Activated gamma-delta T cell (primary cell): ENCODE data around the gene ERV3-1.
A peak's percentile ranks its signal among the peaks of the same experiment; 100 is the strongest.
"Not testable (repeated sequence)": the region's sequence is repeated elsewhere in the genome, so short reads cannot be mapped to it uniquely, and the experiment has no call there.

ENCODE experiments used
- DNase-seq: peaks from one replicate; lab custom pipeline; 2025; lab: John Stamatoyannopoulos, UW
- total RNA-seq, 2 donors: gene quantifications; one replicate each; lab custom pipeline; 2026; lab: John Stamatoyannopoulos, UW

ERV3-1 gene, protein sequence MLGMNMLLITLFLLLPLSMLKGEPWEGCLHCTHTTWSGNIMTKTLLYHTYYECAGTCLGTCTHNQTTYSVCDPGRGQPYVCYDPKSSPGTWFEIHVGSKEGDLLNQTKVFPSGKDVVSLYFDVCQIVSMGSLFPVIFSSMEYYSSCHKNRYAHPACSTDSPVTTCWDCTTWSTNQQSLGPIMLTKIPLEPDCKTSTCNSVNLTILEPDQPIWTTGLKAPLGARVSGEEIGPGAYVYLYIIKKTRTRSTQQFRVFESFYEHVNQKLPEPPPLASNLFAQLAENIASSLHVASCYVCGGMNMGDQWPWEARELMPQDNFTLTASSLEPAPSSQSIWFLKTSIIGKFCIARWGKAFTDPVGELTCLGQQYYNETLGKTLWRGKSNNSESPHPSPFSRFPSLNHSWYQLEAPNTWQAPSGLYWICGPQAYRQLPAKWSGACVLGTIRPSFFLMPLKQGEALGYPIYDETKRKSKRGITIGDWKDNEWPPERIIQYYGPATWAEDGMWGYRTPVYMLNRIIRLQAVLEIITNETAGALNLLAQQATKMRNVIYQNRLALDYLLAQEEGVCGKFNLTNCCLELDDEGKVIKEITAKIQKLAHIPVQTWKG
- total RNA-seq = 11.2 to 15.0 reads per million in 2 donors

DNA sequence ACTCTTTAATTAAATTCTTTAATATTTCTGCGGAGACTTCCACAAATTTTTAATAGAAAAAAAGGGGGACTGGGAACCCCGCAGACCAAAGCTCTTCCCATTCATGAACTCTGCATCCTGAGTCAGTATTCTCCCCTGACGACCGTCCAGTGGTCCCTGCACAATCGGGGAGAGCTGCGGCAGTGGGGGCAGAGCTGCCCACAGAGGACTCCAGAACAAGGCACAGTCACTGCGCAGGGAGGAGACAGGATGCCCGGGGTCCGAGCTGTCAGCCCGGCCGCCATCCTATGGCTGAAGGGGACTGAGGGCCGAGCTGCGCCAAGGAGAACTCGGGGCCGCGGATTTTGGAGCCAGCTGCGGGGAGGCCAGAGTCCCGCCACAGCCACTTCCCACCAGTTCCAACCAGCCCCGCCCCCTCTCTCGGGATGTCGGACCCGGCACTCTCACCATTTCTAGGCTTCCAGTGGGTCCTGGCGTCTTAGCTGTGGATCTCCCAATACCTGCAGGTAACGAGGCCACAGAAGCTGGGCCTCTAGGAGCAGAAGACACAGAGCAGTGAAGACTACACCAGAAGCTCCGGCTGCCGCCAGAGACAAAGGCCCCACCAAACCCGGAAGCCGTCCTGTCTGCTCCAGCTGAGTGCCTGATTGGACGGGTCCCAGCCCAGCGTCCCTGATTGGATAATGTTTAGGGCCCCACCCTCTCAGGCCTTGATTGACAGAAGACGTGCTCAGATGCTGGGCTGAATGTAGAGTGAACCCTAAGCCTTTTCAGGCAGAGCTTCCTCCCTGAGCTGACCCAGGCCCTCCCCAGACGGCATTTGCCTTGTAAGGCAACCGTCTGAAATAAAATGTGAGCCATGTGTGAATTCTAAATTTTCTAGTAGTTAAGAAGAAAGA is at the start of gene ERV3-1:
Gene ERV3-1, minus strand, starts transcription at position 594 of the 899 bp plus-strand sequence. CDS start 13,661 bp downstream, outside the sequence.
- DNase-seq = peak; percentile 44

DNA sequence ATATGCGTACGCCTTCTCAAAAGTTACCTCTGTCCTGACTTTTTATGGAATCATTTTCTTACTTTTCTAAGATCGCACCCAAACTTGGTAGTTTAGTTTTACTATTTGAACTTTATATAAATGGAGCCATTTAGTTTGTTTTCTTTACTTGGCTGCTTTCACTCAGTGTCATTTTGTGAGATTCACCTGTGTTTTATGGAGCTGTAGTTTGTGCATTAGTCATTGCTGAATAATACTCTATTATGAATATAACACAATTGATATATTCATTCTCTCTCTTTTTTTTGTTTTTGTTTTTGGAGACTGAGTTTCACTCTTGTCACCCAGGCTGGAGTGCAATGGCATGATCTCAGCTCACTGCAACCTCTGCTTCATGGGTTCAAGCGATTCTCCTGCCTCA is 49.3 kb upstream of the ERV3-1 start:
- not testable (repeated sequence) for DNase-seq

DNA sequence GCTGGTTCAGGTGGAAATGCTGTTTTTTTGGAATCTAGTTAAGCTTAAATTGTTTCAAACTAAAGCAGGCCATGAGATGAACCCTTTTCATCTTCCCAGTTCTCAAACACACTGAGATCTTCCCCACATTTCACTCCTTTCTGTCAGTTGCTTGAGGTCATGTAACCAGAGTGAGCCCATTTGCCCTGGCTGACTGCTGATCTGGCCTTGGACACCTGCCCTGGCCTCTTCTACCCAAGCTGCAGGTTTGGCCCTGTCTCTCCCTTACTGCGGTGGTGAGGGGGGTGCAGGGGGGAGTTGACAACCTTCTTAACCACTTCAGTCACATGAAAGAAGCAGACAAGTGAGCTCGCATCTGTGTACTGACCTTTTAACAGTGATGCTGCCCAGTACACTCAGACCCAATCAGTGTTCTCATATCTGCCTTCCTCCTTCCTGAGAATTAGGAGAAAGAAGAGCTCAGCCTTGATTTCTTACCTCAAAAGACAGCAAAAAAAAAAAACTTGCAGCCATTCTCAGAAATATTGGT is 48.0 kb upstream of the ERV3-1 start:
- DNase-seq = not testable (repeated sequence)

DNA sequence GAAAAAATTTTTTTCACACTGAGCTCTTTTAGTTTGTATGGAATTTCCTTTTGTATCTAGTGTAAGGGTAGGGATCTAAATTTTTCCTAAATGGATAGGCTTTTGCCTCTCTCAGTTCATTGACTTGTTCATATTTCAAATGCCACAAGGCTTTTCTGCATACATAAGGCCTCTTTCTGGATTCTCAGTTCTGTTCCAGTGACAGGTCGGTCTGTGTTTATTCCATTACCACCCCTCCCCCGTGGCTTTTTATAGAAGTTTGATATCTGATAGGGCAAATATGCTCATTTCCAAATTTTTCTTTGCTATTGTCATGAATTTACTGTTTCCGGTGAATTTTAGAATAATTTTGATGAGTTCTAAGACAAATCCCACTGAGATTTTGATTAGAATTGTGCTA is 45.2 kb upstream of the ERV3-1 start:
- DNase-seq = not testable (repeated sequence)

DNA sequence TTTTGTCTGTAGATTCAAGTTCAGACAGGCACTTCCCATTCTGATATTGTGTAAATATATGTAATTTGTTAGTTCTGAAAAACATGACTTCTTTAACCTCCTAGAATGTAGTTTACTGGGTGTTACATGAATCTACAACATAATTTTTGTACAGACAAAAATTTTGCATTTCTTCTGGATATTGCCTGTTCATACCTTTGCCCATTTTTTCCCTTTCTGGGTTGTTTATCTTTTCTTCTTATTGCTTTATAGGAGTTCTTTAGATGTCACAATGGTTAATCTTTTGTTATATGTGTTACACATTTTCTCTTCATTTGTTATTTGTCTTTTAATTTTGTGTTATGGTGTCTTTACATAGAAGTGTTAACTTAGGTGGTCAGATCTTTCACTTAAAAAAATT is 44.7 kb upstream of the ERV3-1 start:
- DNase-seq = not testable (repeated sequence)

DNA sequence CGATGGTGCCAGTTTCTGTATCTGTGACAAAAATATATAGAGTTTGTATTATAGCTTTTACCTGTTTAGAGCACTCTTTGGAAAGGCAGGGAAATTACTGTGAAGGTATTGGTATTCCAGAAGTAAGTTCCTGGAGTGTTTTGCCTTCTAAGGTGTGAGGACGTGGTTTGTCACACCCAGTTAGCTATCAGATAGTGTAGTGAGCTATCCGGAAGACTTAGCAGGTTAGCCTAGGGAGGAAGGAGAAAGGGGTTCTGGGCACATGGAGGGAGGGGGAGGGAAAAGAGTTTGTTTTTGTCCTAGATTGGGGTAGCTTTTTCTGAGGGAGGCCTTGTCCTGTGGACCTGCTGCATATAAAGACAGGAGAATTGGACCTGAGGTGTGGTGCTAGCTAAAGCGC is 39.8 kb upstream of the ERV3-1 start:
- DNase-seq = not testable (repeated sequence)

DNA sequence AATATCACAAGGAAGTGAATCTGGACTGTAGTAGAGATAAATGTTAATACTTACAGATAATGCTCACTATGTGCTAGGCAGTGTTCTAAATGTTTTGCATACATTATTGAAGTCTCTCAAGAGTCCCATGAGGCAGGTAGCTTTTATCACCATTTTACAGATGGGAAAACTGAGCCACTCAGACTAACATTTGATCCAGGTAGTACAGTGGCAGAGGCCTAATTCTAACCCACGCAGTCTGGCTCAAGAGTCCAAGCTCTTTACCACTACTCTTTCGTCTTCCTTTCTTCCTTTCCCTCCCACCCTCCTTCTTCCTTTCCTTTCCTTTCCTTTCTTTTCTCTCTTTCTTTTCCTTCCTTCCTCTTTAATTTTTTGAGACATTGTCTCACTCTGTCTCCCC is 39.1 kb upstream of the ERV3-1 start:
- DNase-seq = not testable (repeated sequence)

DNA sequence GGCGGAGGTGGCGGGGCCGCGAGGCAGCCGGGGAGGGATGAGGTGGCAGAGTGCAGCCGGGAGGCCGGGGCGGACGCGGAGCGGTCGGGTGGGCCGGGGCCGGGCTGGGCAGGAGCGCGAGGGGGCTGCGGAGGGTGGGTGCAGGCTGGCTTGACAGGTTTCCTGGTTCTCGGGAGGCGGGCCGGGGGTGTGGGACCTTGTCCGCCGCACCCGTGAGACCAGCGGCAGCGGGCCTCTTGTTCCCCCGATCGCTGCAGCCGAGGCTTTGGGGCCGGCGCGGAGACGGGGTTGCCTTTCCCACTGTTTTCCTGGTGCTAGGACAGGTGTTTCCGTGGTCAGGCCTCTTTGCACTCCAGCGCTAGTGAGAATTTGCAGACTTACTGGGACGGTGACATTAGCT is 32.3 kb upstream of the ERV3-1 start:
- peak; percentile 39 for DNase-seq

DNA sequence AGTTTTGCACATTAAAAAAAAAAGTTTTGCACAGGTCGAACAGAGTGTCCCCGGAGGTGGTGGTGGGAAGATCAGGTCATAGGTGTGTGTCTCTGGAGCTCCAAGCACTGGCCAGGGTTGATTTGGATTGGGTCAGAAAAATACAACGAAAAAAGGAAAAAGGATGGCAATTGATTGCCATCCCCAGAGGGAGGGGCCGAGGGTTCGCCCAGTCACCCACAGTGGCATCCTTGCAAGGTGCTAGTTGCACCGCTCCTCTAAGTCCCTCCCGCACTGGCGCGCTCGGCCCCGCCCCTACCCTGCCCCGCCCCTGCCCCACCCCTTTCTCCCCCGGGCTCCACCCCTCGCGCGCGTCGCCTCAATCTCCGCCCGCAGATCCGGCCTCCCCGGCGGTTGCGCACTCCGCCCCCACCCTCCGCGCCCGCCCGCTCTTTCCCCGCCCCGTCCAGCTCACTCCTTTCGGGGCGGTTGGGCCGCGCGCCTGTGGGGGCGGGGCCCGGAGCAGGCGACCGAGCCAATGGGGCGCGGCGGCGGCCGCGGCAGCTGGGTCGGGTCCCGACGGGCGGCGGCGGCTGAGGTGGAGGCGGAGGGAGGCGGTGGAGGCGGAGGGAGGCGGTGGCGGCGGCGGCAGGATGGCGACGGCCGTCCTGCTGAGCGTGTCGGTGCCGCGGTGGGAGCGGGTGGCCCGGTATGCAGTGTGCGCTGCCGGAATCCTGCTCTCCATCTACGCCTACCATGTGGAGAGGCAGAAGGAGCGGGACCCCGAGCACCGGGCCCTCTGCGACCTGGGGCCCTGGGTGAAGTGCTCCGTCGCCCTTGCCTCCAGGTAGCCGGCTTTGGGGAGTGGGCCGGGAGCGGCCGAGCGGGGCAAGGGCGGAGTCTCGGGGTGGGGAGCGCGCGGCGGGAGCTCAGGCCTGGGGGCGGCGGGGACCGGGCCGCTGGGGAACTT is 31.5 kb upstream of the ERV3-1 start:
- DNase-seq = peak; percentile 94

DNA sequence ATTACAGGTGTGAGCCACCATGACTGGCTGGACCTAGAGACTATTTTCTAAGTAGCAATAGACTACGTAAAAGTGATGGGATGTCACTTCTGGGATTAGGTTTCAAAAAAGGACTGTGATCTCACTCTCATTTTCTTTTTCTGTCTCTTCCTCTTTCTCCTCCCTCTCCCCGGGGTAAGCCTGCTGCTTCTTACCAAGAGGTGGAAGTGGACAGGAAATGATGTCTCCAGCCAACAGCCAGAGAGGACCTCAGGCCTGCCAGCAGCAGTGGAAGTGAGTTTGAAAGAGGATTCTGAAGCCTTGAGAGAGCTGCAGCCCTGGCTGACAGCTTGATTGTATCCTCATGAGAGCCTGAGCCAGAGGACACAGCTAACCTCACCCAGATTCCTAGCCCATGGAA is 30.0 kb upstream of the ERV3-1 start:
- DNase-seq = not testable (repeated sequence)

DNA sequence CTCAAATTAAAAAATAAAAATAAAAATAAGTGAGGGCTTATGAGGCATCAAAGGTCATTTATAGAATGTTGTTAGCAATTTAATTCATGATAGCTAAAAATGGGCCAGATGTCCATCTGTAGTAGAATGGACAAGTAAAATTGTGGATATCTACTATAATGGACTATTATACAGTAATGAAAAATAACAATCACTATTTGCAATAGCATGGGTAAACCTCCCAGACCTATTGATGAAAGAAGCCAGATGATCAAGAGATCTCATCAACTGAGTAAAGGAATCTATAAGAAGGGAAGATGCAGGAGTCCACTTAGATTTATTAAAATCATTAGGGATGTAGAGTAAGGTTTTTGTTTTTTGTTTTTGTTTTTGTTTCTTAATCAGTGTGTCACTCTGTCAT is 29.0 kb upstream of the ERV3-1 start:
- not testable (repeated sequence) for DNase-seq

DNA sequence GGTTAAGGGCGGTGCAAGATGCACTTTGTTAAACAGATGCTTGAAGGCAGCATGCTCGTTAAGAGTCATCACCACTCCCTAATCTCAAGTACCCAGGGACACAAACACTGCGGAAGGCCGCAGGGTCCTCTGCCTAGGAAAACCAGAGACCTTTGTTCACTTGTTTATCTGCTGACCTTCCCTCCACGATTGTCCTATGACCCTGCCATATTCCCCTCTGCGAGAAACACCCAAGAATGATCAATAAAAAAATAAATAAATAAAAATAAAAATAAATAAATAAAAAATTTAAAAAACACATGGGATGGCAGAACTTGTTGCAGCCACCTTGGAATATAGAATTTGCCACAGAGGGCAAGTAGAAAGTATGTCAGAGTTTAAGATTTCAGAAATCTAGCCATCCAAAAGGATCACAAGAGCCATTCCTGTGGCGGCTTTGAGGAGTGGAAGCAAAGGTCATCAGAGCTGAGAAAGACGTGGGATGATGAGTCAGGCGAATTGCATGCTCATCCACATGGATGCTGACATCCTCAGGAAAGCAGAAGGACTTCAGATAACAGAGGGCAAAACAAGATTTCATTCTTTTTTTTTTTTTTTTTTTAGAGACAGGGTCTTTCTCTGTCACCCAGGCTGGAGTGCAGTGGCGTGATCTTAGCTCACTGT is 27.8 kb upstream of the ERV3-1 start:
- not testable (repeated sequence) for DNase-seq

DNA sequence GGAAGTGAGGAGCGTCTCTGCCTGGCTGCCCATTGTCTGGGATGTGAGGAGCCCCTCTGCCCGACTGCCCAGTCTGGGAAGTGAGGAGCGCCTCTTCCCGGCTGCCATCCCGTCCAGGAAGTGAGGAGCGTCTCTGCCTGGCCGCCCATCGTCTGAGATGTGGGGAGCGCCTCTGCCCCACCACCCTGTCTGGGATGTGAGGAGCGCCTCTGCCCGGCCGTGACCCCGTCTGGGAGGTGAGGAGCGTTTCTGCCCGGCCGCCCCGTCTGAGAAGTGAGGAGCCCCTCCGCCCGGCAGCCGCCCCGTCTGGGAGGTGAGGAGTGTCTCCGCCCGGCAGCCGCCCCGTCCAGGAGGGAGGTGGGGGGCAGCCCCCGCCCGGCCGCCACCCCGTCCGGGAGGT is 26.9 kb upstream of the ERV3-1 start:
- not testable (repeated sequence) for DNase-seq

DNA sequence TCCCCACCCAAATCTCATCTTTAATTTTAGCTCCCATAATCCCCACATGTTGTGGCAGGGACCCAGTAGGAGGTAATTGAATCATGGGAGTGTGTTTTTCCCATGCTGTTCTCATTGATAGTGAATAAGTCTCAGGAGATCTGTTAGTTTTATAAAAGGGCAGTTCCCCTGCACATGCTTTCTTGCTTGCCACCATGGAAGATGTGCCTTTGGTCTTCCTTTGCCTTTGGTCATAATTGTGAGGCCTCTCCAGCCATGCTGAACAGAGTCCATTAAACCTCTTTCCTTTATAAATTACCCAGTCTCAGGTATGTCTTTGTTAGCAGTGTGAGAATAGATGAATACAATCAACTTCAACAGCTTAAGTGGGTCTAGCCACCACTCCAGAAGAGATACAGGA is 18.5 kb upstream of the ERV3-1 start:
- DNase-seq = not testable (repeated sequence)

DNA sequence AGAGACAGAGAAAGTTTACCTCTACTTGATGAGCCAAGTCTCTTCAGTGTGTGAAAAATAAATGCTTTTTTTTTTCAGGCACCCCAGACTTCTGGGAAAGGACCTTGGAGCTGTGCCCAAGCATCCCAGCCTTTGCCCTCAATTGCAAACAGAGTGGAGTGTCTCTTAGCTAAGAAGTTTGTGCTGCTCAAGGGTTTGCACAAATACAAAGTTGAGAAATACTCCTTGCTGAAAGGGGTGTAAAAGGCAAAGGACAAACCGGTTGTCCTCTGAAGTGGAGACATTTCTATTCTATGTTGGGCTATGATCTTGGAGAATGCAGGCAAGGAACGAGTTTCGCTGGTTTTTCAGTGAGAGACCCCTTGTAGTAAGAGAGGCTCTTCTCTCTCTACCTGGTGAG is 14.5 kb upstream of the ERV3-1 start:
- not testable (repeated sequence) for DNase-seq

DNA sequence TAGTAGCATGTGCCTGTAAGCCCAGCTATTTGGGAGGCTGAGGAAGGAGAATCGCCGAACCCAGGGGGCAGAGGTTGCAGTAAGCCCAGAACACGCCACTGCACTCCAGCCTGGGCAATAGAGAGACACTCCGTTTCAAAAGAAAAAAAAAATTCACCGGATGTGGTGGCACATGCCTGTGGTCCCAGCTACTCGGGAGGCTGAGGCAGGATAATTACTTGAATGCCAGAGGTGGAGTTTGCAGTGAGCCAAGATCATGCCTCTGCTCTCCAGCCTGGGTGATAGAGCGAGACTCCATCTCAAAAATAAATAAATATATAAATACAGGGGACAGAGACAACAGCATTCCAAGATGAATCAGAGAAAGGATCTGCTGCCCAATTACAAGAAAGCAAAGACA is 3.4 kb upstream of the ERV3-1 start:
- not testable (repeated sequence) for DNase-seq

DNA sequence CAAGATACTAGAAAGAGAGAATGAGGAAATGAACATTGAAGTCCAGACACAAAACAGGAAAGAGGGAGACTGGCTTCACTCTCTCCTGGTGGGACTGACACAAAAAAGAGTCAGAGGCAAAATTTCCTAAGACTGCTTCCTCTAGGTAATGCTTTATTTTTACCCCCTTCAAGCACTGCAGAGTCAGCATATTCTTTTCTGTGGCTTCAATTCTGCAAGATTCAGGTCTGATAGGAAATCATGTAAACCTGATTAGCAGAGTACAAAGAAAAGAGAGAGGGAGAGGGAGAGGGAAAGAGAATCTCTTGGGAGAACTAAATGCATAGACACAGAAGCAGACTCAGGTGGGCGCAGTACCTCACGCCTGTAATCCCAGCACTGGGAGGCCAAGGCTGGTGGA is 2.9 kb upstream of the ERV3-1 start:
- DNase-seq = not testable (repeated sequence)

DNA sequence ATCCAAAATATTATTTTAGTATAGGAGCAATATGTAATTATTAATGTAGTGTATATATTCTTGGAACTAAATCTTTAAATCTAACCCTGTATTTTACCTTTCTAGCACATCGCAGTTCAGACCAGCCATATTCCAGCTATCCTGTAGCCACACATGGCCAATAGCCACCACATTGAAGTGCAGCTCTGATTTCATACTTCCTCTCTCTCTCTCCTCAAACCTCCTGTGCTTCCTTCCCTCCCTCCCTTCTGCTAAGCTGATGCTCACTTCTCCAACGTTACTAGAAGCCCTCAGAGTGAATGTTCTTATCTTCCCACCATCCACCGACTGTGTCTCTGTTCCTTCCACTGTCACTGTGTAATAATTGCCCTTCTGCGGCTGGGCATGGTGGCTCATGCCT is 549 bp upstream of the ERV3-1 start:
- DNase-seq = not testable (repeated sequence)

DNA sequence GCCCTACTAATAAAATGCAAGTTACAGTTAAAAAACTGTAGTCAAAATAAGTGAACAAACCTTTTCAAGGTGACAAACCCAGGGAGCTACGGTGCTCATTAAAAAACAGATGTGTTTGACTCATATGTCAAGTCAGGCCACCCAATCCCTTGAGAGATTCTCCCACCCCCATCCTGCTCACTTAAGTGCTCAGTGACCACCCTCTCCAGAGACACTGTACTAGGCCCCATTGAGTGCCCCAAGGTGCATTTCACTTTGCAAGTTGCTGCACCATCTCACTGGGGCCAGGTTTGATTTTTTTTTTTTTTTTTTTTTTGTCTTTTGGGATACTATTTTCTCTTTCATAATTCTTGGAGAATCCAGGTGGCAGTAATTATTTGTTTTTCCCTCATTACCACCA is 1.9 kb downstream of the ERV3-1 start:
- DNase-seq = no peak

DNA sequence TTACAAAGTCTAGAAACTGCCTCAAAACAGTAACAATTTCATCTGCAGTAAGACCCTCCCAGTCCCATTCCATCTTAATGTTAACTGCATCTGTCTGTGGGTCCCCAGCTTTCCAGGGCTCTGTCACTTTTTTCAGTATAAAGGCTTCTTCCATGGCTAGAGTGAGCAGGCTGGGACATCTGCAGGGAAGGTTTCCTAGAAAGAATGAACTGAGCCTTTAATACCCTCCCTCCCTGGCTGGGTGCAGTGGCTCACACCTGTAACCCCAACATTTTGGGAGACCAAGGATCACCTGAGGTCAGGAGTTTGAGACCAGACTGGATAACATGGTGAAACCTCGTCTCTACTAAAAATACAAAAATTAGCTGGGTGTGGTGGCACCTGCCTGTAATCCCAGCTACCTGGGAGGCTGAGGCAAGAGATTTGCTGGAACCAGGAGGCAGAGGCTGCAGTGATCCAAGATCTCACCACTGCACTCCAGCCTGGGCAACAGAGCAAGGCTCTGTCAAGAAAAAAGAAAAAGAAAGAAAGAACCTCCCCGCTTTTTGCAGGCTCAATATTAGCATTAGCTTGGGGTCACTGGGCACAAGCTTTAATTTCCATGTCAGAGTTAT is 3.4 kb downstream of the ERV3-1 start:
- DNase-seq = no peak
